ENCODE measurements around the gene FBXW5.

FBXW5 gene

DNA sequence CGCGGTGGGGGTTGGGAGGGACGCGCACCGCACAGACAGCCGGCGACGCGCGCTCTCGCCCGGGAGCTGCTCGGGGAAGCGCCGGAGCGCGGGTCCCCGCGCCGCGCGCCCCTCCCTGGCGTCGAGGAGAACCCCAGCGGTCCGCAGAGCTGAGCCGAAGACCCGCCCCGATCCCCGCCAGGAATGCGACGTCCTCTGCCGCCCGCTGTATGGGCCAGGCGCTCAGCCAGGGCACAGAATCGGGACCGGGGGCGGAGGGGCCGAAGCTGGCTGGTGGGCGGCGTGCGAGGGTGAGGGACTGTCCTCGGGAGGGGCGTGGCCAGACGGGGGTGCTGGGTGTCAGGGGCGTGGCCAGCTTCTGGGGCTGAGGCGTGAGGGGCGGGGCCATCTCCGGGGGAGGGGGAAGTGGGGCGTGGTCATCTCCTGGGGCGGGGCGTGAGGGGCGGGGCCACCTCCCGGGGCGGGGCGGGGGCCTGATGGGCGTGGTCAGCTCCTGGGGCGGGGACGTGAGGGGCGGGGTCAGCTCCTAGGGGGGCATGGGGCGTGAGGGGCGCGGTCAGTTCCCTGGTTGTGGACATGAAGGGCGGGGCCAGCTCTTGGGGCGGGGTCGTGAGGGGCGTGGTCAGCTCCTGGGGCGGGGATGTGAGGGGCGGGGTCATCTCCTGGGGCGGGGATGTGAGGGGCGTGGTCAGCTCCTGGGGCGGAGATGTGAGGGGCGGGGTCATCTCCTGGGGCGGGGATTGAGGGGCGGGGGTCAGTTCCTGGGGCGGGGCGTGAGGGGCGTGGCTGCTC, 33.7 kb upstream of the FBXW5 start:
- peak; percentile 98 for DNase-seq (ENCODE audit: low spot score)

DNA sequence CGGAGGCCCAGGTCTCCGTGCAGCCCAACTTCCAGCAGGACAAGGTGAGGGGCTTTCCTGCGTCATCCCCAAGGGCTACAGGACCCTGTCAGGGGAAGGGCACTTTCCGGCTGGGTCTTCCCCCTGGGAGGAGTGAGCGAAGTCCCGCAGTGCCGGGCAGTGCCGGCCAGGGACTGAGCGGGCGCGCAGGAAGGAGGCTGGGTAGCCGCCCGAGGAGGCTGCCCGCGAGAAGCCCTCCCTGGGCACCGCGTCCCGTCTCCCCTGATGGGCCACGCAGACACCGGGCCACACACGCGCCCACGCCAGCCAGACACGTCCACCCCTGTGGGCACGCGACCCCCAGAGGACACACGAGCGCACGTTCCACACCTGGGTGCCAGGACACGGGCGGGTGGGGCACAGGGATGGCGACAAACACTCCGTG, 33.1 kb upstream of the FBXW5 start:
- no peak for DNase-seq (ENCODE audit: low spot score)

DNA sequence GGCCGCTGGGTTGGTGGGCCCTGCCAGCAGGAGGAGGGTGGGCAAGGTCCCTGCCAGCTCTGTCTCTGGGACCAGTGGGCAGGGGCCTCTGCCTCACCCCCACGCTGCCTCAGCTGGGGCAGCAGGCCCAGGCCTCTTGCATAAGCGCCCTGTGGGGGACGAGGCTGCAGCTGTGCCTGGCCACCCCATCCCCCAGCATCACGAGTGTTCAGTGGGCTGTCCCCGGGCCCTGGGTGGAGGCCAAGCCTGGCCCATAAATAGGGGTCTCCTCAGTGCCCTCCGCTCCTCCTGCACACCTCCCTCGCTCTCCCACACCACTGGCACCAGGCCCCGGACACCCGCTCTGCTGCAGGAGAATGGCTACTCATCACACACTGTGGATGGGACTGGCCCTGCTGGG, 32.7 kb upstream of the FBXW5 start, which contains the start of gene PTGDS:
PTGDS (plus strand) TSS at position 282 of the 400 bp plus-strand sequence; CDS start at position 357, 75 bp downstream.
- peak; percentile 52 for DNase-seq (ENCODE audit: low spot score)

DNA sequence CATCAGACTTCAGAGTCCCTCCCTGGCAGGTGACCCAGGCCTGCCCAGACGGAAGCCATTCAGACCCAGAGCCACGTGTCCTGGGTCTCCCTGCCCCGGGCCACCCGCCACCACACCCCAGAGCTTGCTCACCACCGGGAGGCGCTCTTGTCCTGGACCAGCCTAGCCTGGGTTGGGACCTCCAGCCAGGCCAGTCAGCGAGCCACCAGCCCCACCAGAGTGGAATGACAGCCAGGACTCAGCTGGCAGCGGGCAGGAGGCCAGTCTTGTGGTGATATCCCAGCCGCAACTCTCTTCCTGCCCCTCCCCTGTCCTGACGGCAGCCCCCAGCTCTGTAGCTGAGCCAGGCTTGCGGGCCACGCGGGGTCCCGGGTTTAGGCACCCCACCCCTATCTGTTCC, 31.1 kb upstream of the FBXW5 start:
- DNase-seq (ENCODE audit: low spot score) = peak; percentile 50

DNA sequence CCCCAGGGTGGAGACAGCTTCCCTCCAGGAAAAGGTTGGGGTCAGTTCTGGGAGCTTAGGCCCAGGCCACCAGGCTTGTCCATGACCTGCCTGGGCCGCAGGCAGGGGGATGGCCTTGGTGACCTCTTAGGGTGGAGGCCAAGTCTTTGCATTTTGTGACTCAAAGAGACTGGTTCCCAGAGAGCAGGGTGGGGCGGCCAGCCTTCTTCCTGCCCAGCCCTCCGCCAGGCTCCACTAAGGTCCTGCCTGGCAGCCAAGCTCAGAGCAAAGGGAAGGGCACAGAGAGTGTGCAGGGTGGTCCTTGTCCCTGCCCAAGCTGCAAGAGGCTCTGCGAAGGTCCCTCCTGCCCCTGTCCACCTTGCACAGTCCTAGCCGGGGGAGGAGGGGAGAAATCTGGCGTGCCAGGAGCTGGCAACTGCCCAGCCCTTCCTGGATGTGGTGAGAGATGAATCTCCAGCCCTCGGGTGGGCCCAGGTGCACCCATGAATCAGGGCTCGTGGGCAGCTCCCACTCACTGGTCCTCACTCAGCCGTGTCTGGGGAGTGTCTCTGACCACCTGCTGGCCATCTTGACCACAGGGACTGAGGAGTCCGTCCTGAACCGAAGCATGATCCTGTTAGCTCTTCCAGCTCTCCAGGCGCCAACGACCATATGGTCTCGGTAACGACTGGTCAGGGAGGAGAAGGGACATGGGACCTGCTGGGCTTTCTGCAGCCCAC, 30.4 kb upstream of the FBXW5 start:
- DNase-seq (ENCODE audit: low spot score) = no peak

DNA sequence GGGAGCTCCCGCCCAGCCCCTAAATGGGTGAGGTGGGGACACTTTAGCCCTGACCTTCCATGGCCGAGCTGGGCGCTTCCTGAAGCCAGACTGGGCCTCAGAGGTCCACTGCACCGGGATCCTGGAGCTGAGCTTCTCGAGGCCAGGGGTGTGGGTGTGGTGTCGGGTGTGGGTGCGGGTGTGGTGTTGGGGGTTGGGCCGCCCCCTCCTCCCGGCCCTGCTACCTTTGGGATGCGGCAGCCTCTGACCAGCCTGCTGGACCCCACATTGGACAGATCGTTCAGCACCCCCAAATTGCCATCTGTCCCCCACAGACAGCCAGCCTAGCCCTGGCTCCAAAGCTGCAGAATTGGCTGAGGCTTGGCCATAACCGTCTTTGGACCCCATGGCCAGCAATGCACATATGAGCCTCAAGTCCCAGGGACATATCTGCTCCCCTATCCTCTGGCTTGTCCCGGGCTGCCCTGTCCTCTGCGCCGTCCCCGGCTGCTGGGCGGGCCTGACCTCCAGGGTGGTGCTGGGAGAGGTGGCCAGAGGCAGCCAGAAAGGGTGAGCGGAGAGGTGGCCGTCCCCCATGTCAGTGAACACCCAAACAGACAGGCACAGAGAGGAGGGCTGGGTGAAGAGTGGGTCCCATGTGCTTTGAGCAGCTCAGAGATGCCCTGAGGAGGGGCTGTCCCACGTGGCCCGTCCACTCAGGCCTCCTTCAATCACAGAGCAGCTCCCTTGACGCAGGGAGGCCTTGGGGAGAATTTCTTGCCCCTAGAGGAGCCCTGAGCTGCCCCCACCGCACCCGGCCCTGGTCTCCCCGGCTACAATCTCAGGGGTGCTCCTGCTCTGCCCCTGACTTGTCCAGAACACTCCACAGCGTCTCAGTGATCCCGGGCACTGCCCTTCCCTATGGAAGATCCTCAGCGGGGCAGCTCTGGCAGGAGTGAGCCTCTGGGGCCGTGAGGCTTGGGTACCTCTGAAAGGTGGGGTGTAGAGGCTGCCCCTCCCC, 29.4 kb upstream of the FBXW5 start:
- DNase-seq (ENCODE audit: low spot score) = no peak

DNA sequence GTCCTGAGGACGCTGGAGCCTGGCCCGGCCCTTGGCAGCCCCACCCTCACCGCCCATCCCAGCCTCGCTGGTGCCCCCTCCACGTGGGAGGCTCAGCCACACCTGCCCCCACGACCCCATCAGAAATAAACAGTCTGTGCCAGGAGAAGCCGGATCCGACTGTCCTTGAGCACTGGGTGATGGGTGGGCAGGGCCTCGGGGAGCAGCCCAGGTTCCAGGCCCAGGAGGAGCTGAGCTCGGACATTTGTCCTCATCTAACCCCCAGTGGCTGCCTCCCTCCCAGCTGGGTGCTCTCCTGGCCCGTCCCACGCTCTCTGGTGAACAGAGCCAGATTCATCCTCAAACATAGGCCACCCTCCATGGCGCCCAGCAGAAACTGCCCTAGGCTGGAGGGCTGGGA, 28.2 kb upstream of the FBXW5 start:
- no peak for DNase-seq (ENCODE audit: low spot score)

DNA sequence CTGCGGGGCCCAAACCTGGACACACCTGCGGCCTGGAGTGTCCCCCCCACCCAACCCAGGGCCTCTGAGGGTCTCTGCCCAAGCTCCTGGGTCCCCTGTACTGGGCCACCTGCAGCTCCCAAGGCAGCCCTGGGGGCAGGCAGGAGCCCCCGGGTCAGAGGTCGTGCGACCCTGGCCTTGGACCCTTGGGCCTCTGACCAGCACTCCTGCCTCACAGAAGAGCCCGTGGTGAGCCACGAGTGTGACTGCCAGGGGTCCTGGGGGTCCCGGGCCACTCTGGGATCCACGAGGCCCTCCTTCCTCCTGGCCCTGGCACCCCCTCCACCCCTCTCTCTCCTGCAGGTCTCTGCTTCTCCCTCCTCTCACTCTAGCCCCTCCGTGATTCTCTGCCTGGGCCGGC, 27.8 kb upstream of the FBXW5 start:
- DNase-seq (ENCODE audit: low spot score) = no peak

DNA sequence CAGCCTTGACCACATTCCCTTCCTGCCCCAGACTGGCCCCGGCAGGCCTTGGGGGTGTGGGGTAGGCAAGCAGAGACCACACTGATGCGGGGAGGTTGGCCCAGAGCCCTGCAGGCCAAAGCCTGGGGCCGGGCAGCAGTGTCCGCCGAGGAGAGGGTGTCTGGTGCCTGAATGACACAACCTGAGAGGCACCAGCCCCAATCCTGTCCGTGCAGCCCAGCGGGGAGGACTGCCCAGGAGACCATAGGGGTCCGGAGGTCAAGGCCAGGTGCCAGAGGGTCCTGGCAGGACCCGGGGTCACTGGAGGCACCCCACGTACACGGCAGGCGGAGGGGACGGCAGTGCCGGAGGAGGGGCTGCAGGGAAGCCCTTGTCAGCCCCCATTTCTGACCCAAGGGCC, 27.2 kb upstream of the FBXW5 start:
- DNase-seq (ENCODE audit: low spot score) = no peak

DNA sequence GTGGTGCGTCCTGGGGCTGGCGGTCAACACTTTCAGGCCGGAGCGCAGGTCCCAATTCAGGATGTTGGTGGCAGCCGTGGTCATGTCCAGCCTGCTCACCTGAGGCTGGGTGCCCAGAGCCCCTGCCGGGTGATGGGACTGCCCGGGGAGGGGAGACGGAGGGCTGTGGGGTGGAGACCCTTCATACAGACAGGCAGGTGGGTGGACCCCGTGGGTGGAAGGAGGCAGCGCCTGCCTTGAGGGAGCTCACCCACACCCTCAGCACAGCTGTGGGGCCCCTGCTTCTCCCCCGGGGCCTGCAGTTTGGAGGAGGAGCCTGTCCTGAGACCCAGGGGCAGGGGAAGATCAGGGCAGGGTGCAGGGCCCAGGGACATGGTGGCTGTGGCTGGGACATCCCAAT, 25.8 kb upstream of the FBXW5 start:
- no peak for DNase-seq (ENCODE audit: low spot score)

DNA sequence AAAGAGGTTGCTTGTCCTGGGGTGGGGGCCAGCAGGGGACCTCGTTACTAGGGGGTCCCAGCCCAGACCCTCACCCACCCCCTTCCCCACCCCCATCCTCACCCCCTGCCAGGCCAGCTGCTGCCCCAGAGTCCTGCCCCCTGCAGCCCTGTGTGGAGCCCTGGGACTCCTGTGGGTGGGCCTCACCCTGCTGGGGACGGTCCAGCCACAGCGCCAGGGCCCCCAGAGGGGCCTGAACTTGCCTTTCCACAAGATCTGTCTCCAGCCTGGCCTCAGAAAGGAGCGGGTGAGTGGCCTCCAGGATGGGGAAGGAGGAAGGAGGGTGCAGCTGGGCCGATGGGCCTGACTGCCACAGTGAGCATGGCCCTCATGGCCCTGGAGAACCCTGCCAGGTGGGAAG, 25.2 kb upstream of the FBXW5 start:
- DNase-seq (ENCODE audit: low spot score) = no peak

DNA sequence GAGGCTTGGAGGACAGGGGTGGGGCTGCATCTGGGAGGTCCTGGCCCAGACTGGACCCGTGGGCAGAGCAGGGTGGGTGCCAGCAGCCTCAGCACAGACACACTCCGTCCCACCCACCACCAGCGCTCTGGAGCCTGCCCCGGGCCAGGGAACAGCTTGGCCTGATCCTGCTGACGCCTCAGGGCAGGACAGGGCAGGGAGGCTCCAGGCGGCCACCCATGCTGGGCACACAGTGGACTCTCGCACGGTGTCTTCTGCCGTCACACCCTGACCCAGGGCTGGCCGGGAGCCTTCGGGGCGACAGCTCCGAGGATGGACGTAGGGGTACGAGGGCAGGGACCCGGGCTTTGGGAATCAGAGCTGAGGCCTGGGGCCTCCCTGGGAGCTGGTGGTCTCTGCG, 24.6 kb upstream of the FBXW5 start:
- no peak for DNase-seq (ENCODE audit: low spot score)

DNA sequence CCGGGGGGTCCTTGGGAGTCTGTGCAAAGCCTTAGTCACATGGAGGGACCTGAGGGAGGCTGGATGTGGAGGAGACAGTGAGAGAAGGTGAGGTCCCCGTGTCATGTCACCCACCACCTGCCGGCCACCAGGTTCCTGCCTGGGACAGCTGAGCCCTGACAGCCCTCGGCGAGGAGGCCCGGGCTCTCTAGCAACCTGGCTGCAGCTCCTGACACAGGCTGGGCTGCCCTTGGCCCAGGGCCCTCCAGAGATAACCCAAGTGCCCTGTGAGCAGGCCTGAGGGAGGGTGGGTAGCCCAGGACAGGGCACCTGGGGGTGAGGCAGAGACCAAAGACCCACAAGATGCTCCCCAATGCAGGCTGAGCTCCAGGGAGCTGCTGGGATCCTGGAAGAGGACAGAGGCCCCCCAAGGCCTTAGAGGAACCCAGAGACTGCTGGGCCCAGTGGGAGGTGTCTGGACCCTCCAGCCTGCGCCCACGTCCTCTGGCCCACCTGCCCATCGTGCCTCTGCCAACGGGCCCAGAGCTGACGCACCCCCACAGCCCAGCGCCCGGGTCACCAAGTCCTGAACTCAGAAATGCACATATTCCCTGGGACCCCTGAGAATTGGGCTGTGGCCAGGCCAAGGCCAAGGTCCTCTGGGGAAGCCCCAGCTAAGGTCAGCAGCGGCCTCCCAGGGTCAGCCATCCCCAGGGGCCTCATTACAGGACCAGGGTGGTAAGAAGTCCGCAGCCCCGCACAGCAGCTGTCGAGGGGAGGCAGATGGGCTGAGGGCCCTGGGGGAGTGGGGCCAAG, 24.0 kb upstream of the FBXW5 start:
- no peak for DNase-seq (ENCODE audit: low spot score)

DNA sequence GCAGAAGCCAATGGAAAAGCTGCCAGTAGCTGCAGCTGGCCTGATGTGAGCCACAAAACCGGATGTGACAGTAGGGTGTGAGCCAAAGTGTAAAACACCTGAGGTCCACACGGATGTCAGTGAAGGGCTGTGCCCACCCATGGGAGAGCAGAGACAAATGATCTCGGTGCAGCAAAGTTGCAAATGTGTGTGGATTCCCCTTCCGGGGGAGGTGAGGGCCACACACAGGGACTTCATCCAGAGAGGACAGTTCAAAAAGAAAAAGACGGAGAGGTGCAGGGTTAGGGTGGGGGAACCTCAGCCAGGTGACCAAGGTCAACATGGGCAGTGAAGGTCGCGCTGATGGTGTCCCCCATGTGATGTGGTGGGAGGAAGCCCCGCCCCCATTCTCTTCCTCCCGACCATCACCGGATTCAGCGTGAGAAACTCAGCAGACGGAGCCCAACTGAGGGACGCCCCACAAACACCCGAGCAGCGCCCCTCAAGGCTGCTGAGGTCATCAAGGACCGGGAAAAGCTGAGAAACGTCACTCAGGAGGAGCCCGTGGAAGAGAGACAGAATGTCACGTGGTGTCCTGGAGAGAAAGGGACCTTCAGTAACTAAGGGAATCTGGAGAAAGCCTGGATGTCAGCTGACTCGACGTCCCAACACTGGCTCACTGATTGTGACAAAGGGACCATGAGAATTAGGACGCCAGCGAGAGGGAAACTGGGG, 21.4 kb upstream of the FBXW5 start:
- DNase-seq (ENCODE audit: low spot score) = peak; percentile 49

DNA sequence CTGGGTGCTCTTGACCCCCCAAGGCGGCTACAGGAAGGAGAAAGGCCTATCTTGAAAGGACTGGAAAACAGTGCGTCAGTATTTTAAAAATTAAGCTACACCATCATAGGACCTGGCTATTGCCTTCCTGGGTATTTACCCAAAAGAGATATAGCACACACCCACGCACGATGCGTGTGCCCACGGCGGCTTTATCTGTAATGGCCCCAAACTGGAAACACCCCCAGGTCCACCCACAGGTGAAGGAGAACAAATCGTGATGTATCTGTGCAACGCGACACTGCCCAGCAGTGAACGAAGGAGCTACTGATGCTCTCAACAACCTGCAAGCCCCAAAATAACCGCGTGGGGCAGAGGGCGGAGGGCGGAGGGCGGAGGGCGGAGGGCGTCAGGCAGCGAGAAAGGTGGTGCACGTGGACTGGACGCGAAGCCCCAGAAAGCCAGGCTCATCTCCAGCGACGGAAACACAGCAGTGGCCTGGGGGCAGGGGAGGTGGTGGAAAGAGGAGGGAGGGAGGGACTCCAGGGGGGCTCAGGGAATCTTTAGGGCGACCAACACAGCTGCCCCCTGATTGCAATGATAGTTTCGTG, 20.4 kb upstream of the FBXW5 start:
- no peak for DNase-seq (ENCODE audit: low spot score)

DNA sequence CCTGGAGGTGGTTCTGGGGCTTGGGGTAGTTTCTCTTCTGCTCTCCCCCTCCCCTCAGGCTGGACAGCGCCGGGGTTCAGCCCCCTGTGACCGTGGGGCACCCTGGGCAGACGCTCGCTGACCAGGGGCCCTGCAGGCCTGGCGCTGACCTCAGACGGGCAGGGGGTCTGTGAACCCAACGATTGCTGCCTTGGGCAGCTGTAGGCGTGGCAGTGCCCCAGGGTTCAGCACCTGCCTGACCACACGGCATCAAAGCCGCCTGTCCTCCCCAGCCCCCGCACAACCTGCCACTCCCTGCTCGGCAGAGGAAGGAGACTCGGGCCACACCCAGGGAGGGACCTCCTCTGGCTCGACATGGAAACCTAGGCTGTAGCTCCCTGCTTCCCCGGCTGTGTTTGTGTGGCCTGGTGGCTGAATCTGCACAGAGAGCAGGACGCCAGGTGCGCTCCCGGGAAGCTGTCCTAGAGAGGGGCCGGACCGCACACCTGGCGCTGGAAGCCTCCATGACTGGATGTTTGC, 19.7 kb upstream of the FBXW5 start:
- DNase-seq (ENCODE audit: low spot score) = no peak

DNA sequence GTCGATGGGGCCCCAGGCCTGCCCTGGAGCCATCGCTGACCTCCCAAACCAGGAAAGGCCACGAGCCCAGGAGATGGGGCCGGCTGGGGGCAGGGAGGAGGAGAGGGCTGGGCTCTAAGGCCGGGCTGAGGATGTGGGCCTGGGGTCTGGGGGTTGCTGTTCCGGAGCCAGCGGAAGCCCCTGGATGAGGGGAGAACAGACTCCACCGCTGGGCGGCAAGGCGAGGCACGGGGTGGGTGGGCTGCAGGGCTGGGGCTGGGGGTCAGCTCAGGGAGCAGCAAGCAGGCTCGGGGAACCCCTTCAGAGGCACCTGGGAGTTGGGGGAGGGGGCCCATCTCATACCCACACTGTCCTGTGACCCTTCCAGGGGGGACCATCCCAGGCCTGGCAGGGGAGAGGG, 19.2 kb upstream of the FBXW5 start:
- DNase-seq (ENCODE audit: low spot score) = no peak

DNA sequence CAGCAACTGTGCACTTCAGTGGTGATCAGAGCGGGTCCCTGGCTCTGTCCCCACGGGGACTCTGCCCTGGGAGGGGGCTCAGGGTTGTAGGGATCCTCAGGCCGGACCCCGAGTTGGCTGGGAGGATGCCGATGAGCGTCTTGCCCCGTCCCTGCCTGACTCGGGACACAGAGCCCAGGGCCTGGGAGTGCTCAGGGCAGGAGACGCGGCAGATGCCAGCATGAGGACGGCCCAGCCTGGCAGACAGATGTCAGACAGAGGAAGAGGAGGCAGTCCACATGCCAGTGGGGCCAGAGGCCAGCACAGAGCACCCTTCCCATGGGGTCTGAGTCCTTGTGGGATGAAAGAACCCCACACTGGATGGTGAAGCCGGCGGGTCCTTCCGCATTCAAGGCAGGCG, 18.8 kb upstream of the FBXW5 start:
- no peak for DNase-seq (ENCODE audit: low spot score)

DNA sequence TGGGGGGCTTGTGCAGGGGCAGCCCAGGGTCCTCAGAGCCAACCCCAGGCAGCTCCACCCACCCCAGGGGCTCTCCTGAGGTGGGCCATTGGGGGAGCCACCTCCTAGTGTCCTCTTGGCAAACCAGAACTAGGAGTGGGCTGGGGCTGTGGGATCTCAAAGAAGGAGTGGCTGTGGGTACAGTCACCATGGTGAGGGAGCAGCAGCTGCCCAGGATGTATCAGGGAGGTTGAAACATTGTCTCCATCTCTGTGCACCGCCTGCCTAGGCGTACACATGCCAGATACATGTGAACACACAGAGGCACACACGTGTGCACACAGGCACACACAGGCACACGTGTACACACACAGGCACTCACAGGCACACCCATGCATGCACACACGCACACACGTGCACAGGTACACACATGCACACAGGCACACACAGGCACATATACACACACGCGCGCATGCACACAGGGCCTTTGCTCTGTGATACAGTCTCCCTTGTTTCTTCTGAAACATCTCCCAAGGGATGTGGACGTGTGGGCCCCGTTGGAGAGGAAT, 18.2 kb upstream of the FBXW5 start:
- no peak for DNase-seq (ENCODE audit: low spot score)

DNA sequence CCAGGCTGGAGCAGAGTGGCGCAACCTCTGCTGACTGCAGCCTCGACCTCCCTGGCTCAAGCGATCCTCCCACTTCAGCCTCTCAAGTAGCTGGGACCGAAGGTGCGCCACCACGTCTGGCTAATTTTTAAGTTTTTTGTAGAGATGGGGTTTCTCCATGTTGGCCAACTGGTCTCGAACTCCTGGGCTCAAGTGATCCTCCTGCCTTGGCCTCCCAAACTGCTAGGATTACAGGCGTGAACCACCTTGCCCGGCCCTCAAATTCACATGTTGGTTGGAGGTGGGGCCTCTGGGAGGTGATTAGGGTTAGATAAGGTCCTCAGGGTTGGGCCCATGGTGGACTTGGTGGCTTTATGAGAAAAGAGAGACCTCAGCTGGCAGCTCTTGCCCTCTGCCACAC, 17.6 kb upstream of the FBXW5 start:
- DNase-seq (ENCODE audit: low spot score) = no peak
